SK-N-SH (cell line): ENCODE measurements around the gene PKIB. TPM values are rescaled to one million over a fixed set of nuclear protein-coding genes. Genes with fewer than 3 reads are reported as not detected.

Experiments used
- CTCF ChIA-PET: fragments of 300-600, 350-600 bp; formaldehyde crosslinking; extraction: SDS; loops from one replicate; lab custom pipeline; 2021; lab: Yijun Ruan, JAX
- POLR2A ChIA-PET: fragments of 350-600 bp; sonication (Branson Sonifier 250); formaldehyde crosslinking; extraction: SDS; loops from one replicate; lab custom pipeline; 2020; ENCODE audit warnings: antibody characterized with exemption, inconsistent platforms; lab: Yijun Ruan, JAX
- DNase-seq: peaks from one replicate; pipeline ENCODE4 v3.0.0; 2012
- H2AFZ ChIP-seq: fragments of 200-600 bp; sonication (generic); 2 replicates; pipeline ENCODE4 v1.8.1; 2016; ENCODE audit warnings: antibody characterized with exemption, mild to moderate bottlenecking, low read depth
- H3F3A ChIP-seq: fragments of 200-600 bp; sonication (generic); replicated peaks from 2 replicates; pipeline ENCODE3; 2016; ENCODE audit warnings: antibody characterized with exemption, mild to moderate bottlenecking; ENCODE audit not compliant: insufficient read depth
- H3K27ac ChIP-seq, 2 experiments: fragments of 200-500 bp in 1 of 2; fragments of 200-600 bp in 1 of 2; sonication (Bioruptor generic) in 1 of 2; sonication (generic), shearing (Covaris generic) in 1 of 2; 2 replicates each; pipeline versions ENCODE4 v1.5.1 to v1.6.1; 2014 to 2016; ENCODE audit warnings: low read depth in 2 of 2, inconsistent platforms in 1 of 2, low read length in 1 of 2, mild to moderate bottlenecking in 1 of 2, mixed read lengths in 1 of 2
- H3K27me3 ChIP-seq: fragments of 200-600 bp; sonication (generic), shearing (Covaris generic); 2 replicates; pipeline ENCODE4 v1.6.1; 2016; ENCODE audit warnings: mixed run types; ENCODE audit not compliant: insufficient read depth
- H3K36me3 ChIP-seq, 2 experiments: fragments of 200-500 bp in 1 of 2; fragments of 200-600 bp in 1 of 2; sonication (Bioruptor generic) in 1 of 2; sonication (generic) in 1 of 2; replicated peaks in 1 of 2; 2 replicates each; pipeline versions ENCODE3 to v1.5.1; 2014 to 2016; ENCODE audit warnings: low read length in 1 of 2, mild to moderate bottlenecking in 1 of 2; ENCODE audit not compliant: insufficient read depth in 2 of 2, control insufficient read depth in 1 of 2
- H3K4me1 ChIP-seq, 2 experiments: fragments of 200-500 bp in 1 of 2; fragments of 200-600 bp in 1 of 2; sonication (Bioruptor generic) in 1 of 2; sonication (generic), shearing (Covaris generic) in 1 of 2; 2 replicates each; pipeline versions ENCODE4 v1.5.1 to v1.6.1; 2014 to 2016; ENCODE audit warnings: low read depth in 1 of 2, low read length in 1 of 2, mixed run types in 1 of 2; ENCODE audit not compliant: insufficient read depth in 2 of 2, control insufficient read depth in 1 of 2
- H3K4me2 ChIP-seq: fragments of 200-600 bp; sonication (generic), shearing (Covaris generic); 2 replicates; pipeline ENCODE4 v1.6.1; 2017; ENCODE audit warnings: mixed run types
- H3K4me3 ChIP-seq, 2 experiments: fragments of 200-500 bp in 1 of 2; fragments of 200-600 bp in 1 of 2; sonication (Bioruptor generic) in 1 of 2; sonication (generic), shearing (Covaris generic) in 1 of 2; 2 replicates each; pipeline versions ENCODE4 v1.5.1 to v1.8.1; 2014 to 2016; ENCODE audit warnings: low read depth in 2 of 2, inconsistent platforms in 1 of 2, low read length in 1 of 2, mild to moderate bottlenecking in 1 of 2, mixed read lengths in 1 of 2, moderate library complexity in 1 of 2
- H3K79me2 ChIP-seq: fragments of 200-600 bp; sonication (generic); 2 replicates; pipeline ENCODE4 v1.8.1; 2017; ENCODE audit warnings: mild to moderate bottlenecking; ENCODE audit not compliant: insufficient read depth
- H3K9ac ChIP-seq: fragments of 200-600 bp; sonication (generic); 2 replicates; pipeline ENCODE4 v1.6.1; 2017; ENCODE audit warnings: mixed run types
- H3K9me2 ChIP-seq: fragments of 200-600 bp; sonication (generic); 2 replicates; pipeline ENCODE4 v1.6.1; 2017; ENCODE audit warnings: mixed run types
- H3K9me3 ChIP-seq: fragments of 200-600 bp; sonication (generic); 2 replicates; pipeline ENCODE4 v1.6.1; 2017; ENCODE audit warnings: mixed run types, mild to moderate bottlenecking, moderate library complexity
- H4K20me1 ChIP-seq: fragments of 200-600 bp; sonication (generic); 2 replicates; pipeline ENCODE4 v1.6.1; 2017; ENCODE audit warnings: mild to moderate bottlenecking, mixed run types; ENCODE audit not compliant: insufficient read depth
- CHD2 ChIP-seq: fragments of 150-350 bp; IDR thresholded peaks from 2 replicates; pipeline ENCODE4 v1.6.1; 2018; ENCODE audit warnings: low read length; ENCODE audit not compliant: partially characterized antibody
- ELF1 ChIP-seq: IDR thresholded peaks from 2 replicates; pipeline ENCODE4 v1.4.0; 2012
- EP300 ChIP-seq, 2 experiments: IDR thresholded peaks; 2 replicates each; pipeline versions ENCODE4 v1.4.0 to v1.6.1; 2012; ENCODE audit warnings: borderline replicate concordance in 1 of 2, low read depth in 1 of 2, low read length in 1 of 2
- EZH2phosphoT487 ChIP-seq: fragments of 200-600 bp; sonication (generic); IDR thresholded peaks from 2 replicates; pipeline ENCODE4 v1.6.1; 2017; ENCODE audit warnings: low read depth, mixed run types, mild to moderate bottlenecking, antibody characterized with exemption, moderate library complexity, borderline replicate concordance
- FOSL2 ChIP-seq: IDR thresholded peaks from 2 replicates; pipeline ENCODE4 v1.4.0; 2012; ENCODE audit warnings: low read depth, mild to moderate bottlenecking, moderate library complexity, borderline replicate concordance
- FOXJ3 ChIP-seq: sonication (generic); formaldehyde crosslinking; IDR thresholded peaks from 2 replicates; pipeline ENCODE4 v1.5.1; 2020; ENCODE audit warnings: mild to moderate bottlenecking, missing genetic modification reagents
- FOXM1 ChIP-seq: IDR thresholded peaks from 2 replicates; pipeline ENCODE4 v1.4.0; 2012; ENCODE audit warnings: low read depth, mild to moderate bottlenecking
- GABPA ChIP-seq: IDR thresholded peaks from 2 replicates; pipeline ENCODE4 v1.4.0; 2012; ENCODE audit warnings: low read depth, mild to moderate bottlenecking
- MEF2A ChIP-seq: IDR thresholded peaks from 2 replicates; pipeline ENCODE4 v1.4.0; 2012; ENCODE audit warnings: low read depth, borderline replicate concordance
- MXI1 ChIP-seq: IDR thresholded peaks from 2 replicates; pipeline ENCODE4 v1.6.1; 2012; ENCODE audit warnings: mild to moderate bottlenecking, low read depth, low read length, improper control_type of control experiment
- NFIC ChIP-seq: IDR thresholded peaks from 2 replicates; pipeline ENCODE4 v1.4.0; 2012; ENCODE audit warnings: borderline replicate concordance
- RAD21 ChIP-seq: IDR thresholded peaks from 2 replicates; pipeline ENCODE4 v1.6.1; 2012; ENCODE audit warnings: mild to moderate bottlenecking, low read length
- RCOR1 ChIP-seq: fragments of 150-350 bp; IDR thresholded peaks from 2 replicates; pipeline ENCODE4 v1.6.1; 2017; ENCODE audit warnings: antibody characterized with exemption, low read length
- SIN3A ChIP-seq: IDR thresholded peaks from 2 replicates; pipeline ENCODE4 v1.6.1; 2012; ENCODE audit warnings: low read depth, mild to moderate bottlenecking, low read length, moderate library complexity, borderline replicate concordance
- SMC3 ChIP-seq: IDR thresholded peaks from 2 replicates; pipeline ENCODE4 v1.6.1; 2012; ENCODE audit warnings: low read depth, low read length, improper control_type of control experiment
- TCF12 ChIP-seq: IDR thresholded peaks from 2 replicates; pipeline ENCODE4 v1.4.0; 2012
- YY1 ChIP-seq: IDR thresholded peaks from 2 replicates; pipeline ENCODE4 v1.4.0; 2012; ENCODE audit warnings: low read depth, mild to moderate bottlenecking
- WGBS: methylation state at CpG from one replicate; pipeline ENCODE4 v1.1.6; 2017; ENCODE audit warnings: low lambda C conversion rate; 5-methylcytosine and 5-hydroxymethylcytosine counted together
- polyA plus RNA-seq, 3 experiments: library from polyadenylated mRNA; depleted of rRNA; stranded (reverse); fragments of >200 nt; gene quantifications; 2 replicates each; pipeline ENCODE4 v1.2.3, GENCODE V29; 2012
- TF ChIP-seq, protein P1 (sequence below): IDR thresholded peaks from 2 replicates; pipeline ENCODE4; 2012
- TF ChIP-seq, protein P2 (sequence below): IDR thresholded peaks from 2 replicates; pipeline ENCODE4 v1.4.0; 2012; ENCODE audit warnings: low read depth, borderline replicate concordance
- TF ChIP-seq, protein P3 (sequence below): fragments of 150-350 bp; IDR thresholded peaks from 2 replicates; pipeline ENCODE4 v1.6.1; 2017; ENCODE audit warnings: antibody characterized with exemption, low read length, low read depth, borderline replicate concordance

Gene PKIB
- polyA plus RNA-seq, 1 of the 3 experiments (the other 2 are of a cell fraction): 0.30 TPM

DNA sequence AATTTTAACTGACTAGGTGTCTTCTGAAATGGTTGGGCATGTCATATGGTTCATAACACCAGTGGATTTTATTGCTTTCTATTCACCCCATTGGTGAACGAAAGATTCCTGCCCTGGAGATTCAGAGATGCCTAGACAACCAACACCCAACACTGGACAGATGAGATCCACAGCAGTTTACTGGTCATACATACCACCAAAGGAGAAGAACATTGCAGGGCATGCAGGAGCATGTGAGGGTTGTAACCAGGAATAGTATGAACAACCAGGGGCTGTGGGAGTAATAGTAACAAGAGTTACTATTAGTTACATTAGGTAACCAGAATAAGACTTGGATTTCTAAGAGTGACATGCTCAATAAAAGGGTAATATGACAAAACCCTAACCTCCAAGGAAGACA, 91.5 kb downstream of the PKIB start:
- Histone ChIP-seq H3K4me1 (peaks cover 0 to 3% of the 10 kb centered on the region in 2 experiments; a peak in 2 of 4 replicates), H3K9ac (no peak overlapping the region), H4K20me1 (no peaks in the 10 kb centered on the region), H3K36me3 (no peaks in the 10 kb centered on the region), H2AFZ (no peak overlapping the region), H3K9me3 (no peaks in the 10 kb centered on the region), H3K27ac (no peak overlapping the region), H3K79me2 (no peaks in the 10 kb centered on the region), H3K4me3 (no peak overlapping the region), H3F3A (no peaks in the 10 kb centered on the region), H3K27me3 (no peaks in the 10 kb centered on the region), H3K4me2 (no peak overlapping the region), H3K9me2 (no peaks in the 10 kb centered on the region)
- no peak for DNase-seq
- ChIA-PET CTCF (no interaction called here), POLR2A (no interaction called here)
- whole genome bisulfite sequencing: 20% methylated on average over 1 of the region's 1 CpG
- TF ChIP-seq ELF1 (no peak), GABPA (no peak), EZH2phosphoT487 (no peak), FOXJ3 (CRISPR knock-in tag) (no peak)

DNA sequence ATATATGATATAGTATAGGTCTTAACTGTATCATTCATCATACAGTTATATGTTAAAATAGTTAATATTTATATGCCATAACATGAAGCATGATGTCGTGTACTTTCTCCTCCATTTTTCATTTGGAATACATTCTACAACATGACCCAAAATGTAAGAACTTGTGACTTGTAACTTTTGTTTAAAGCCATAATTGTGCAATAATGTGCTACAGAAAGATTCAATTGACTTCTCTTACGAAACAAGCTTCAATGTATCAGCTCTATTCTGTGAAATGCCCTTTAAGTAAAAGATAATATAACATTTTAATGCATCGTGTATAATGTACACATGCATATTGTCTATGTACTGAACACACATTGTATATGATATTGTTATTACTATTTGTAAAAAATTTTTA, 92.6 kb downstream of the PKIB start:
- no peak for TF ChIP-seq NFIC
- TF ChIP-seq, protein P1, sequence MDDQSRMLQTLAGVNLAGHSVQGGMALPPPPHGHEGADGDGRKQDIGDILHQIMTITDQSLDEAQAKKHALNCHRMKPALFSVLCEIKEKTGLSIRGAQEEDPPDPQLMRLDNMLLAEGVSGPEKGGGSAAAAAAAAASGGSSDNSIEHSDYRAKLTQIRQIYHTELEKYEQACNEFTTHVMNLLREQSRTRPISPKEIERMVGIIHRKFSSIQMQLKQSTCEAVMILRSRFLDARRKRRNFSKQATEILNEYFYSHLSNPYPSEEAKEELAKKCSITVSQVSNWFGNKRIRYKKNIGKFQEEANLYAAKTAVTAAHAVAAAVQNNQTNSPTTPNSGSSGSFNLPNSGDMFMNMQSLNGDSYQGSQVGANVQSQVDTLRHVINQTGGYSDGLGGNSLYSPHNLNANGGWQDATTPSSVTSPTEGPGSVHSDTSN: no peak
- TF ChIP-seq, protein P2, sequence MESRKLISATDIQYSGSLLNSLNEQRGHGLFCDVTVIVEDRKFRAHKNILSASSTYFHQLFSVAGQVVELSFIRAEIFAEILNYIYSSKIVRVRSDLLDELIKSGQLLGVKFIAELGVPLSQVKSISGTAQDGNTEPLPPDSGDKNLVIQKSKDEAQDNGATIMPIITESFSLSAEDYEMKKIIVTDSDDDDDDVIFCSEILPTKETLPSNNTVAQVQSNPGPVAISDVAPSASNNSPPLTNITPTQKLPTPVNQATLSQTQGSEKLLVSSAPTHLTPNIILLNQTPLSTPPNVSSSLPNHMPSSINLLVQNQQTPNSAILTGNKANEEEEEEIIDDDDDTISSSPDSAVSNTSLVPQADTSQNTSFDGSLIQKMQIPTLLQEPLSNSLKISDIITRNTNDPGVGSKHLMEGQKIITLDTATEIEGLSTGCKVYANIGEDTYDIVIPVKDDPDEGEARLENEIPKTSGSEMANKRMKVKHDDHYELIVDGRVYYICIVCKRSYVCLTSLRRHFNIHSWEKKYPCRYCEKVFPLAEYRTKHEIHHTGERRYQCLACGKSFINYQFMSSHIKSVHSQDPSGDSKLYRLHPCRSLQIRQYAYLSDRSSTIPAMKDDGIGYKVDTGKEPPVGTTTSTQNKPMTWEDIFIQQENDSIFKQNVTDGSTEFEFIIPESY: no peak
- no peak for TF ChIP-seq FOXM1
- TF ChIP-seq YY1: no peak
- no peak for TF ChIP-seq TCF12
- TF ChIP-seq, protein P3, sequence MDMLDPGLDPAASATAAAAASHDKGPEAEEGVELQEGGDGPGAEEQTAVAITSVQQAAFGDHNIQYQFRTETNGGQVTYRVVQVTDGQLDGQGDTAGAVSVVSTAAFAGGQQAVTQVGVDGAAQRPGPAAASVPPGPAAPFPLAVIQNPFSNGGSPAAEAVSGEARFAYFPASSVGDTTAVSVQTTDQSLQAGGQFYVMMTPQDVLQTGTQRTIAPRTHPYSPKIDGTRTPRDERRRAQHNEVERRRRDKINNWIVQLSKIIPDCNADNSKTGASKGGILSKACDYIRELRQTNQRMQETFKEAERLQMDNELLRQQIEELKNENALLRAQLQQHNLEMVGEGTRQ: no peak
- no peak for TF ChIP-seq SIN3A
- no peak for TF ChIP-seq EP300 (IDR thresholded peaks at IDR 0.05; ENCODE audit: borderline replicate concordance in 1 of 2, low read depth in 1 of 2, low read length in 1 of 2)
- no peak for TF ChIP-seq MEF2A
- no peak for TF ChIP-seq SMC3
- no peak for TF ChIP-seq RCOR1
- no peak for TF ChIP-seq CHD2
- no peak for TF ChIP-seq RAD21
- TF ChIP-seq FOSL2: no peak
- no peak for TF ChIP-seq MXI1
- CTCF ChIA-PET: no interaction called here
- 36% methylated on average over 3 of the region's 3 CpGs for WGBS

More for the DNA sequence above, 92.6 kb downstream of the PKIB start:
- H4K20me1 ChIP-seq: no peaks in the 10 kb centered on the region
- no peak overlapping the region for H3K9ac ChIP-seq
- no peaks in the 10 kb centered on the region for H3F3A ChIP-seq
- no peak for DNase-seq
- no peak overlapping the region for H3K4me3 ChIP-seq
- H3K79me2 ChIP-seq: no peaks in the 10 kb centered on the region
- no peaks in the 10 kb centered on the region for H3K9me3 ChIP-seq
- no peak overlapping the region for H3K4me2 ChIP-seq
- H2AFZ ChIP-seq: no peak overlapping the region
- no peak overlapping the region for H3K27ac ChIP-seq
- H3K36me3 ChIP-seq: no peaks in the 10 kb centered on the region
- no peaks in the 10 kb centered on the region for H3K4me1 ChIP-seq
- H3K27me3 ChIP-seq: no peaks in the 10 kb centered on the region; the same call in 1 of the 2 replicates
- H3K9me2 ChIP-seq: no peaks in the 10 kb centered on the region
- POLR2A ChIA-PET: no interaction called here
